HG03432 (cell line): Measurements from ENCODE around the gene SLCO2A1.

ENCODE experiments used
- ATAC-seq: cut with Tn5 transposase; IDR thresholded peaks from one replicate; pipeline ENCODE4 v1.9.1; 2021; ENCODE audit warnings: mild to moderate bottlenecking, moderate library complexity; ENCODE audit not compliant: unreplicated experiment

SLCO2A1 gene

DNA sequence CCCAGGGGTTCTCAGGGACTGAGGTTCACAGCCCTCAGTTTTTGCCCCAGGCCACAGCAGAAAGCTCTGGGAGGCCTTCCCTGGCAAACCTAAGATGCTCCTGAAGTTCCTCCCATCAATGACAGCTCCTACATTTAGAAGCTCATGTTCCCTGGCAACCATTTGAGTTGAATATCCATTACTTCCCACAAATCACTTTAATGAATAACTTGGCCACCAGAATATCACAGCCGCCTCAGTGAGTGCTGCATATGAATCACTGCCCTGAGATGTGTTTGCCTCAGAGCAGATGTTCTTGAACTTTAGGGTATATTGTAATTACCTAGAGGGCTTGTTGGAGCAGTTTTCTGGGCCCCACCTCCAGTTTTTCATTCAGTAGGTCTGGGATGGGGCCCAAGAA lies 27.4 kb downstream of the SLCO2A1 start:
- no peak for ATAC-seq

DNA sequence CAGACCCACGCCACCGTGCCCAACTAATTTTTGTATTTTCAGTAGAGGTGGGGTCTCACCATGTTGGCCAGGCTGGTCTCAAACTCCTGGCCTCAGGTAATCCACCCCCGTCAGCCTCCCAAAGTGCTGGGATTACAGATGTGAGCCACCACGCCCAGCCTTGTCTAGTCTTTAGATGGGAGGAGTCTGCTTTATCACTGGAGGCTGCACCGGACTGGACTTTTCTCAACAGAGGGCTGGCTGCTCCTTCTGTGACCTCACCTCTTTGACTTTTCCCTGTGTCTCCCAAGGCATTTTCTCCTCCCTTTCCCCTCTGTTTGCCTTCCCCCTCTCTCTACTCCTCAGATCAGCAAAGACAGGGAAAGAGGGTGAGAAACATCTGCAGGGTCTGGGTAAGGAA lies 28.5 kb downstream of the SLCO2A1 start:
- ATAC-seq, result no peak

DNA sequence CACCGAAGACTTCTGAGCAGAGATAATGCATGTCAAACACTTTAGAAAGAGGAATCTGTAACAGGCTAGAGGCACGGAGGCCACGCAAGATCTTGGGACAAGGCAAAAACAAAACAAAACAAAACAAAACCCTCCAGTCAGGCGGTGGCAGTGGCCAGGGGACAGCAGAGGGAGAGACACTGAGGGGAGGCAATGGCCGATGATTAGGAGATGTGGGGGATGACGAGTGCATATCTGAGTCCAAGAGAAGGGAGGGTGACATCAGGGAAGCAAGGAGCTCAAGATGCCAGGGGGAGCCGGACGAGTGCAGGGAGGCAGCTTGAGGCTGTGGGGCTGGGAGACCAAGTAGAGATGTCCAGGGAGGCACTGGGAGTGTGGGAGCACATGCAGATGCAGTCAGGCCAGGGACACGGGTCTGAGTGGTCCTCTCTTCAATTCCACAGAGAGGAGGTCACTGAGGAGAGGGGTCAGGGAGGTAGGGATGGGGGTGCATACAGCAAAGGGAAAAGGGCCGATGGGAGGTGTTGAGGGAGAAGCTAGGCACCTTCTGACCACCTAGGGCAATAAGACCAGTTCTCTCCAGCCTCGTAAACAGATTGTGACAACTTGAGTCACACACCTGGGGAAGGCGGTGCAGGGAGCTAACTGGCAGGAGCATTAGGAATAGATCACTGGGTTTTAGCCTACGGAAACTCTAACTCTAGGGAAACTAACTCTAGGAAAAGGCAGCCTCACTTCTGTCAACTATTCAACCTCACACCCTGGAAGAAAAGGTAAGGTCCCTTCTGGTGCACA lies 29.6 kb downstream of the SLCO2A1 start:
- no peak for ATAC-seq

DNA sequence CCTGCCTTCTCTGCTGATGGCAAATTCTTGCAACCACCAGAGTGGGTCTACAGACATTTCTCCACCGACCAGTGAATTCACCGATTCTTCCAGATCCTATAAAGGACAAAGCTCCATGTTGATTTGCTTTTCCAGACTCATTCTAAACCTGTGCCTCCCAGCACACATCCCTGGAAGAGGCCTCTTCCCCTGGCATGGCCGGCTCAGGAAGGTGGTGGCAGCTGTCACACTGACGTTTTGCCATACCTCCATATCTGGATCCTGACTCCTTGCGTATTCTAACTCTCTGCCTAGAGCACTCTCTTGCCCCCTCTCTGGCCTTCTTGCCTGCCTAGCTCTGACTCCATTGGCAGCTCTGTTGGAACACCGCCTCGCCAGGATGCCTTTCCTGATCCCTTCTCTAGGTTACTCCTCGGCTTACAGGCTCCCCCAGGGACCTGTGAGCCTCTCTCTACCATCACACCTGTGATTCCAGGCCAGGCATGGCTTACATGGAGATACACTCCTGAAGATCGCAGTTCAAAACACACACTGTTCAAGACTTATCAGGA lies 31.0 kb downstream of the SLCO2A1 start:
- no peak for ATAC-seq

DNA sequence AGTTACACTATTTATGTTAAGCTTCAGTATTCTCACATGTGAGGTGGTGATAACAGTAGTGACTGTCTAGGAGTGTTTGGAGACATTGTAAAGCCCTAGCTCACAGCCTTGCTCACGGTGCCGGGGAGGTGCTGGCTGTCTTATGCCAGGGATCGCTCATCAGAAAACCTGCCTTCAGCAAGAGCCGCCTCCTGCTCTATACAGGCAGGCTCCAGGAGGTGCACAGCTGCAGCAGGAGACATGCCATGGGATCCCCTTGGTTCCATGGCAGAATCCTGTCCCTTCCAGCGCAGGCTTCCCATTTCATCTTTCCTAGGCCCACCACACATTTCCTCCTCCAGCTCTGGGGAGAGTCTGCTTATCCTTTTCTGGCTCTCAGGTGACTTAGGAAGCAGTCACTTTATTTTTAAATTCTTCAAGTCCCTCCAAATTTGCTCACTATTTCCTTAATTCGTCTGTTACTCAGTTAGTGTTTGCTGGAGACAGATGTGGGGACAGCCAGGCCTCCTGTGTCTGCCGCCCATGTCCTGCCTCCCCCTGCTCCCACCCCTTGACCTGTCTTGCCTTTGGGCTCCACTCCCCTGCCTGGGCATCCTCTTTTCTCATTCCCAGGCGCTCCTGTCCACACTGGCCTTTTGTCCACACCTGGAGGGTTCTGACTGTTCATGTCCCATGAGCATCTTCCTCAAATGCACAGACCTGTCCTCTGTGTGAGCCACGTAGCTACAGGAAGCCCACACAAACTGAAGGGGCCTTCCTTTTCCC lies 31.7 kb downstream of the SLCO2A1 start:
- ATAC-seq, result no peak

DNA sequence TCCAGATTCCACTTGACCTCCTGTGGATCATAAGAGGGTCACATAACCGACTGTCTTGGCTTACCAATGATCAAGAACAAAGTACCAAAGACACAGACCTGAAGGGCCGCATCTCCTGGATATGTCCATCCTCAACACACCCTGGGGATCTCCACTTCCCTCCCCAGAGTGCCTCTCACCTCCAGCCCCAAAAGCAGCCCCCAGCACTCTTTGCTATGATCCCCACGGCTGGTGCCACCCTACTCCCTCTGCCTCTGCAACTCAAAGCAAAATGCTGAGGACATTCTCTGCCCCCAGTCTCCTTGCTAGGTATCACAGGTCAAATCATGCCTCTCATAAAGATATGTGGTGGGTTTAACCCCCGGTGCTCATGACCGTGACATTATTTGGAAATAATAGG lies 32.7 kb downstream of the SLCO2A1 start:
- ATAC-seq, result no peak

DNA sequence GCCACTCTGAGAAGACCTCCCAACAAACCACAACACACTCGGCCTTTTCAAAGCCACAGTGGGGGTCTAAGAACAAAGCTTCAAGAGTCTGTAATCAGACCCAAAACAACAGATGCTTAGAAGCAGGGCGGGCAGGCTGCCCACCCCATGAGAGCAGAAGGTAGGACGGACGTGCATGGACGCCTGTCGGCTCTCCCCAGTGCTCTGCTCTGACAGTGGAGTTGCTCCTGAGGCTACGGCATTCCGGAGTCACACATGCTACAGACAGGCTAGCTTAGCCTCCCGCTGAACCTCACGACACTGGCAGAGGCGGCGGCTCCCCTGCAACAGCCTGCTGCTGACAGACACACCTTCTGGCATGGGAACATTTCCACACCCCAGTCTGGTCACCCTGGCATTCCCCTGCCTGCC lies 33.5 kb downstream of the SLCO2A1 start:
- no peak for ATAC-seq

DNA sequence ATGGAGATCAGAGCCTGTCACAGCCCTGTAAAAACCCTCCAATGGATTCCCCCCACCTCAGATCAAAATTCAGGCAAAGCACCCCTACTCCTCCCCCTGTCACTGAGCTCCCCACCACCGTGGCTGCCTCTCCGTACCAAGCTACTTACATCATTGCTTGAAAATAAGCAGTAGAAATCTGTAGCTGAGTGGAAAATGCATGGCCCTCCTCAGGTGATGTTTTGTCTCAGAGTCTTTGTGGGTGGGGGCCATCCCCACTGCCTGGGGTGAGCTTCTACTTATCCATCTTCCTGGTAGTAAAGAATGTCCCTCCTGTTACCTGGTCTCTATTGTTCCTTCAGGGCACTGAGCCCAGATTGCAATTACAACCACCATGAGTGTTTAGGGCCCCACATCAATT lies 34.5 kb downstream of the SLCO2A1 start:
- ATAC-seq, result no peak

DNA sequence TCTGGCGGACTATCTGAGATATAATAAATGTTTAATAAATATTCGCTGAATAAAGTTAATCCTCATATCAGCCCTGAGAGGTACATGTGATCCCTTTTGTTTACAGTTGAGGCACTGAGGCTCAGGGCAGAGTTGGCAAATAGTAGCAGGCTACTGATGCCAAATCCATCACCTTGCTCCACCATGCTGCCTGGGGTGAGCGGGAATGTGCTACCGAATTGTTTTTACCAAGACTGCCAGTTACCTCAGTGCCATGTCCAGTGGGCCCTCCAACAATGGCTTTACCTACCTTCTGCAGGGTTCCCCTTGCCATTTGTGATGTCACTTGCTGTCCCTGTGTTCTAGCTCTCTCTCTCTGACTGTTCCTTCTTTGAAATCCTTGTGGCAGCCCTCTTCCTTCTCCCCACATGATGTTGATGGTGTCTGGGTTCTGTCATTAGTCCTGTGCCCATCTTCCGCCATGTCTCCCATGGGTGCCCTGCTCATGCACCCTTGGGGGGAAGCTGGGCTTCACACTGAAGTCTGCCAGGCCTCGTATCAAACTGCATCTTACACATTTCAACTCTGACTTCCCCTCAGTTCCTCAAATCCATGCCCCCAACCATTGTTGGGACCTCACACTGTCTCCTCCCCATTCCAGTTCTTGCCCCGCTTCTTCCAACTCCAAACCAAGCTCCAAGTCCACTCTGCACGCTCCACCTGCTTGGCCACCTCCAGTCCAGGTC lies 35.4 kb downstream of the SLCO2A1 start:
- ATAC-seq, result no peak

DNA sequence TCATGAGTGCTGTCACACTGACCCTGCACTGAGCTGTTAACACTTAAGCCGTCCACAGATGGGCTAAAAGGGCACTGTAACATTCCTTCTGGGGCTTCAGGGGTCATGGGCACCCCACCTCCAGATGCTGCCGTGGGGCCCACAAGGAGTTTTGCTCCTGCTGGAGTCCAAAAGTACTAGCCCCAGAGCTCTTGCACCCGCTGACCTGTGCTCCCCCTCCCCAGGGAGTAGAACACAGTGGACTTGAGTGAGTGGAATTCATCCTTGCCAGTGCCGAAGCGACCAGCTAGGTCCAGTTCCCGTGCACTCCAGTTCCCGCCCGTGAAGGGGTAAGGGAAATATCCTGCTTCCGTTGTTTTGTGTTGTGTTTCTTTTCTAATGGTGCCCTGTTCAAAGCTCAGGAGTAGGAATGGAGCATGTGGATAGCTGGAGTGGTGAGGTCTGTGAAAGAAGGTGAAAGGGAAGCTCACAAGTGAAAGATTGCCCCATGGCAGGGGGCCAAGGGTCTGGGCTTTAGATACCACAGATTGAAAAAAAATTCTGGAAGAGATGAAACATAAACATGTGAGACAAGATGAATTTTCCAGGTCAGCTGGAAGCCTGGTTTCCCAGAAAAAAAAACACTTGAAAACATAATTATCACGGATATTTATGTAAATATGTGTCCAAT lies 36.6 kb downstream of the SLCO2A1 start:
- no peak for ATAC-seq

DNA sequence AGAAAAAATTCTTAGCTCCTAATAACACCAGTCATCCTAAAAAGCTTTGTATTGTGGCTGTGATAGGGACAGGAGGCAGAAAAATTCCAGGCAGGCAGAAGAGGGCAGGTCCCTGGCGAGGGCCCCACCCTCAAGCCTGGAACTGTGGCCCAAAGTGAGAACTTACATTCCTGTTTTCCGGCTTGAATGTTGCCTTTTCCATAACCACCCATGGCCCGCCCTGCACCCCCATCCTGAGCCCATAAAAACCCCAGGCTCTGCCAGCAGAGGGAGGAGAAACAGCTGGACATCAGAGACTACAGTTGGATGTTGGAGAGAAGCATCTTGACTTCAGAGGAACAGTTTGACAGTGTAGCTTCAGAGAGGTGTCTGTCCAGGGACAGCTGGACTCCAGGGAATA lies 37.3 kb downstream of the SLCO2A1 start:
- ATAC-seq, result no peak

DNA sequence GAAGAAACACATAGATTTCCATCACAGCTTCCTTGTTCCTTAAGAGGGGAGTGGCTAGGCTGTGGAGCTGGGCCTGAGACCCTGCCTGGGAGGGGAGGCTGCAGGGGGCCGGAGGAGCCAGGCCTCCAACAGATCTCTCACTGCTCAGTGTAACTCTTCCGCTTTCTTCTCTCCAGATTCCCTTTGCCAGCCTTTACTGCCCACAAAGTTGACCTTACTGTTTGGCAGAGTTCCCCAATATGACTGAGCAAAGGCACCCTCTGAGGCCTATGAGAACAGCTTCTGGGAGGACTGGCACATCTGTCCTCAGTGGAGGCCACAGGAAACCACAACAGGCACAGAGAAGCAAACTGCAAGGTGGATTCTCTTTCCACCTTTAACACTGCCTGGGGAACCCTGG lies 38.1 kb downstream of the SLCO2A1 start:
- no peak for ATAC-seq

DNA sequence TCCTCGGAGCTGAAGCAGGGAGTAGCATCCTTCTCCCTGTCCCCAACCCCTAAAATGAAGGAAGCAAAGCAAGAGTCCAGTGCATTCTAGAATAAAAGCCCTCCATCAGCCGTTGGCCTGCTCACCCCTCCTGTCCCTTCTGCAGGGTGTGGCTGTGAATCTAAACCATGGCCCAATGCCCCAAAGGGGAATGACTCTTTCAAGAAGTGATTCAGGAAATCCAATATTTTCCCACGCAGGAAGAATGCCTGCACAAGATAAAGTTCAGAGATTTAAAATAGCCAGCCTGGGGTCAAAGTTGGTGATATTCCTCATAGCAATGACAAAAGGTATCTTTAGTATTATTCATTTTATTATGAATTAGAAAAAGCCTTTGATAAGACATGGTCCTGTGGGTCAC lies 38.5 kb downstream of the SLCO2A1 start:
- no peak for ATAC-seq

DNA sequence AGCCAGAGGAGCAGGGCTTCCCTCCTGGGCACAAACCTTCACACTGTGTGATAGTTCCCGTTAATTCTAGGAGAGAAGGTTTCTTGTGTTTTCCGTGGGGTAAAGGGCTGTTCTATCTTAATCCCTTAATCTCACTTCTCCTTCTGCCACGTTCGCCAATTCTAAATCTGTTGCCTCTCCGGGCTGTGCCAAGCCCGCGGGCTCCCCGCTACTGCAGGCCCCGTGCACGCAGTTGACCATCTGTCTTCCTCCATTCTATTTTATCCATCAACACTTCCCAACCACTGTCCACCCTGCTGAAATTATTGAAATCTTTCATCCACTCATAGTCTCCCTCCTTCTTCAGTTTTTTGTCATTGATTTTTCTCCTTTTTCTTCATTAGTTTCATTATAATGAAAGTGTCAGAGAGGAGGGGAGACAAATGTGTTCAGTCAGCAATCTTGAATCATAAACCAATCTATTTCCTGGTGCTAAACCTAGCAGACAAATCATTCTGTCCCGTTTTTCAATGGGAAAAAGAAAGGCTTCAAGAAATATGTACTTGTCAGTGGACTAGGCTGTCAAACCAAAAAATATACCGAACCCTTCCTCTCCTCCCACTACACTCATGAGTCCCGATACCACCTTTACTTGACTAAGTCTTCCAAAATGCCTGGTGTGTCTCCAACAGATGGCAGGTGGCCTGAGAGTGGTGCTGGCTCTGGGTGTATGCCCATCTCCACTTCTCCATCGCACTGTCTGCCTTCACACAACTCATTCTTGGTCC lies 39.6 kb downstream of the SLCO2A1 start:
- no peak for ATAC-seq

DNA sequence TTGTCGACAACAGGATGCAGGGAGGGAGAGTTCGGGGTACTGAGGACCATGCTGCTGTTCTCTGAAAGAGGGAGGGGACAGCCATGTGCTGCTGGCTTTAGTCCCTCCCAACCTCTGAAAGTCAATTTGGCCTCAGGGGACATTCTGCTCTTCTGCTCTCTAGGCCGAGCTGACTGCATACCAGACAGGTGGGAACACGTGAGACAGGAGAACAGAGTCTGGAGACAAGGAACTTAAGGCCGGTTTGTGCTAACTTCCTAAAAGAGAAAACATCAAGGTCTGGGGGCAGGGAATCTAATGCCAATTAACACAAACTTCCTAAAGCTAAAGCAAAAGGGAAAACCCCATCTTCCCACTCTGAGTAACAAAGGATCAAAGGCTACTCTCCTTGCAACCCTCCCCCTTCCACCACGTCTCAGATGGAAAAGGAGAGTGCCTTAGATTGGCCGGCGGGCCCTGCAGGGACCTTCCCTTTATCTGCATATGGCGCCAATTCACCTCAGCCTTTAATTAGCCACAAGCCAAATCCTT lies 41.0 kb downstream of the SLCO2A1 start:
- ATAC-seq, result no peak

DNA sequence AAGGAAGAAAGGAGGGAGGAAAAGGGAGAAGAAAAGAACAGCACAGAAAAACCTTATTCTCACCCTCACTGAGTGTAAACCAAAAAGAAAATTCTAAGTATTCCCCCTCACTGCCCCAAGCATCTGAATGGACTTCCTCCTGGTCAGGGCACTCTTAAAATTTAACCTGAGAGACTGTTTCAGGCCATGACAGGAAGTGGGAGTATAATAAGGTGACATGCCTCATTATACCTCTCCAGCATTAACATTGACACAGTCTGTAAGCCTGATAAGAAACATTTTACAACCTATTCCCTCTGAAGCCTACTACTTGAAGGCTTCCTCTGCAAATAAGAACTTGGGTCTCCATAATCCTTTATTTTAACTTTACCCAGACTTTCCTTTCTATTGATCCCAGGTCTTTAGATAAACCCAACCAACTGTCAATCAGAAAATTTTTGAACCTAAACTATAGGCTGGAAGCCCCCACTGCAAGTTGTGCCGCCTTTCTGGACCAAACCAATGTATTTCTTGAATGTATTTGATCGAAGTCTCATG lies 41.7 kb downstream of the SLCO2A1 start:
- peak; percentile 46 for ATAC-seq

DNA sequence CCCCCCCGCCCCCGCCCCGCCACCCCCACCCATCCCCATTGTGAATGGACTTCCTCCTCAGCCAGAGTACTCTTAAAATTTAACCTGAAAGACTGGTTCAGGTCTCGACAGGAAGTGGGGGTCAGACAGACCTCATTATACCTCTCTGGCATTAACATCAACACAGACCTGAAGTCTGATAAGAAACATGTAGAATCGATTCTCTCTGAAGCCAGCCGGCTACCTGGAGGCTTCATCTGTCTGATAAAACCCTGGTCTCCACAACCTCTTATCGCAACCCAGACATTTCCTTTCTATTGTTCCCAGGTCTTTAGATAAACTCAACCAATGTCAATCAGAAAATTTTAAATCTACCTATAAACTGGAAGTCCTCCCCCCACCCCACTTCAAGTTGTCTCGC lies 42.6 kb downstream of the SLCO2A1 start:
- ATAC-seq, result no peak

DNA sequence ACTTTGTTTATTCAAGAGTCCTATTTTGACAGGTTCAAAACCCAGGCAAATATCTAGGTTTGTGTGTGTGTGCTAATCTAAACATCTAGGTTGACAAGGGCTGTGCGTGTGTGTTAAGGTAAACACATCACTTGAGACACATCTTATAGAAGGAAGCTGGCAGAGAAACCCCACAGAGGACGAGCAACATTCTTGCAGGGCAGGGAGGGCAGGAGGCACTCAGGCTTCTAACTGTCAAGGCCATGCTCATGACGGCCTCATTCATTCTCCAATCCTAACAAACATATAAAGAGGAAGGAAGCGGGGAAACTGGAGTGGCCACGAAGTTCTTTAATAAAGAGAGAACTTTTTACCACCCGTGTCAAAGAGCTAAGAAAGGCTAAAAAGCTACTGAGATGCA lies 43.4 kb downstream of the SLCO2A1 start:
- ATAC-seq, result no peak

DNA sequence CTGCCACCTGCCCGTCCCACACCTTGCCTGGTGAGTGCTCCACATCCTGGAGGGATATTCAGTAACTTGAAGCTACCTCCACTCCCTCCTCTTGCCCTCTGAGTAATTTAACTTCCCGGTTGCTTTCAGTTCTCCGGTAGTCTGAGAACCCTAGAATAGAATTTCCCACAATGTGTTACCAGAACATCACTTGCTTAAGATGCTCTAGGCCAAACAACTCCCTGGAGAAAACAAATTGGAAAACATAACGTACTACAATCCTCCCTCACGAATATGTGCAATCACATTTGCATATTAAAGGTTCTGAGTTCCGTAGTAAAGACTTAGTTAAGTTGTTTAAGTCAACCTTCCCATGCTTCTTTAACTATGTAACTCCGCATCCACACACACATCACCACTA lies 44.8 kb downstream of the SLCO2A1 start:
- no peak for ATAC-seq
